Peyer's patch (tissue), 4 donors: ENCODE measurements around the gene ETFA.

Source experiments
- CTCF ChIP-seq, 6 experiments: fragments of 450-650 bp in 4 of 6; fragments of 200-600 bp in 2 of 6; sonication (generic) in 1 of 6; IDR thresholded peaks; one replicate each; pipeline ENCODE4 v1.5.1; 2017 to 2019; ENCODE audit warnings: antibody characterized with exemption in 6 of 6, mild to moderate bottlenecking in 3 of 6, moderate library complexity in 1 of 6
- POLR2A ChIP-seq, 2 donors: fragments of 450-650 bp; IDR thresholded peaks; one replicate each; pipeline ENCODE4 v1.5.1; 2017; ENCODE audit warnings: antibody characterized with exemption in 2 of 2, mild to moderate bottlenecking in 2 of 2, moderate library complexity in 2 of 2

GRCh38 chr15:76309601-76310330 lies 1.5 kb downstream of the ETFA start:
- TF ChIP-seq CTCF (IDR thresholded peaks at IDR 0.05) = no peak
- TF ChIP-seq POLR2A (IDR thresholded peaks at IDR 0.05) = no peak
